Prostate gland (tissue), 2 donors: ENCODE results near the gene CEP72. TPM values are rescaled to one million over a fixed set of nuclear protein-coding genes. Genes with fewer than 3 reads are reported as not detected.

Experiments used
- DNase-seq: peaks from one replicate; pipeline ENCODE4 v3.0.0-alpha.2; 2019; ENCODE audit warnings: low spot score
- H3K27ac ChIP-seq, 2 donors: fragments of 200-600 bp; sonication (generic); 2 replicates each; pipeline ENCODE4 v1.5.1; 2017 to 2019
- H3K27me3 ChIP-seq: fragments of 200-600 bp; sonication (generic); replicated peaks from 2 replicates; pipeline ENCODE4 v1.5.1; 2019; ENCODE audit not compliant: insufficient read depth
- H3K36me3 ChIP-seq, 2 donors: fragments of 200-600 bp; sonication (generic); 1 replicate in 1 of 2; 2 replicates in 1 of 2; pipeline versions ENCODE4 v1.5.1 to v1.8.1; 2017 to 2019
- H3K4me1 ChIP-seq: fragments of 200-600 bp; sonication (generic); replicated peaks from 2 replicates; pipeline ENCODE4 v1.5.1; 2019
- H3K4me3 ChIP-seq, 2 donors: fragments of 200-600 bp; sonication (generic); 2 replicates each; pipeline ENCODE4 v1.5.1; 2017 to 2019
- H3K9me3 ChIP-seq: fragments of 200-600 bp; sonication (generic); 2 replicates; pipeline ENCODE4 v1.5.1; 2017
- CTCF ChIP-seq, 4 experiments: fragments of 200-600 bp in 2 of 4; fragments of 450-650 bp in 2 of 4; sonication (generic) in 2 of 4; IDR thresholded peaks; 1 replicate in 3 of 4; 2 replicates in 1 of 4; pipeline ENCODE4 v1.5.1; 2016 to 2019; ENCODE audit warnings: antibody characterized with exemption in 4 of 4, mild to moderate bottlenecking in 2 of 4, moderate library complexity in 2 of 4
- POLR2A ChIP-seq: fragments of 450-650 bp; IDR thresholded peaks from one replicate; pipeline ENCODE4 v1.6.1; 2016; ENCODE audit warnings: antibody characterized with exemption, mild to moderate bottlenecking
- POLR2AphosphoS5 ChIP-seq: sonication (generic); formaldehyde crosslinking; IDR thresholded peaks from one replicate; pipeline ENCODE4 v1.6.1; 2017; ENCODE audit warnings: antibody characterized with exemption
- WGBS: methylation state at CpG from one replicate; pipeline ENCODE4 v1.1.5; 2018; 5-methylcytosine and 5-hydroxymethylcytosine counted together
- intact Hi-C: fragments of 100-400 bp; cut with DNase I; formaldehyde crosslinking; loops from one replicate; pipeline ENCODE4 v1.14.2; 2022
- total RNA-seq, 2 donors: library from RNA; depleted of rRNA; stranded (reverse); fragments of >200 nt; gene quantifications; one replicate each; pipeline ENCODE4 v1.1.0, GENCODE V29; 2016

Gene CEP72
- total RNA-seq, 2 donors from 2014 or later: 6.4 to 12.8 TPM

- no peak overlapping the region for H3K4me3 ChIP-seq
- no peak overlapping the region for H3K27ac ChIP-seq
- H3K9me3 ChIP-seq: no peaks in the 10 kb centered on the region
- TF ChIP-seq CTCF (IDR thresholded peaks at IDR 0.05): no peak
- H3K27me3 ChIP-seq: peaks cover 7% of the 10 kb centered on the region
- 82% methylated on average over 22 of the region's 22 CpGs for WGBS
- intact Hi-C loops: loop anchor here (2.0 kb wide), 1 partner anchor 233 kb away; no protein-coding TSS in a partner anchor
- peaks cover 16% of the 10 kb centered on the region for H3K4me1 ChIP-seq
- H3K36me3 ChIP-seq: no peaks in the 10 kb centered on the region
- DNase-seq: no peak
Measured at GRCh38 chr5:669842-670395, 57.8 kb downstream of the CEP72 start.

- Histone ChIP-seq H3K9me3 (no peaks in the 10 kb centered on the region), H3K27ac (no peak overlapping the region), H3K36me3 (no peaks in the 10 kb centered on the region), H3K4me3 (no peak overlapping the region), H3K27me3 (peaks cover 7% of the 10 kb centered on the region), H3K4me1 (peaks cover 16% of the 10 kb centered on the region)
- WGBS: 64% methylated on average over 18 of the region's 33 CpGs
- no peak for DNase-seq
- TF ChIP-seq POLR2A (no peak), CTCF (IDR thresholded peaks at IDR 0.05) (no peak), POLR2AphosphoS5 (no peak)
- intact Hi-C loops: loop anchor here (2.0 kb wide), 1 partner anchor 232 kb away; no protein-coding TSS in a partner anchor
Measured at GRCh38 chr5:670396-671270, 58.5 kb downstream of the CEP72 start.

GRCh38 chr5:671459-672328 lies 59.6 kb downstream of the CEP72 start:
- TF ChIP-seq CTCF (IDR thresholded peaks at IDR 0.05) (peak; percentile 73 to 92 (median 84)), POLR2A (no peak), POLR2AphosphoS5 (peak; percentile 21)
- no peak overlapping the region for H3K27ac ChIP-seq
- DNase-seq: peak; percentile 51
- peaks cover 16% of the 10 kb centered on the region for H3K4me1 ChIP-seq
- H3K27me3 ChIP-seq: peaks cover 7% of the 10 kb centered on the region
- no peaks in the 10 kb centered on the region for H3K36me3 ChIP-seq
- intact Hi-C loops: loop anchor here (2.0 kb wide), 1 partner anchor 231 kb away; no protein-coding TSS in a partner anchor
- WGBS: 15% methylated on average over 17 of the region's 27 CpGs
- no peaks in the 10 kb centered on the region for H3K9me3 ChIP-seq
- no peak overlapping the region for H3K4me3 ChIP-seq

- TF ChIP-seq CTCF (IDR thresholded peaks at IDR 0.05) (no peak), POLR2A (no peak), POLR2AphosphoS5 (no peak)
- Histone ChIP-seq H3K27ac (no peak overlapping the region), H3K27me3 (peaks cover 7% of the 10 kb centered on the region), H3K4me1 (peaks cover 16% of the 10 kb centered on the region), H3K9me3 (no peaks in the 10 kb centered on the region), H3K4me3 (no peak overlapping the region), H3K36me3 (no peaks in the 10 kb centered on the region)
- intact Hi-C loops: no loop called here
- DNase-seq: no peak
- 6% methylated on average over 27 of the region's 27 CpGs for WGBS
Measured at GRCh38 chr5:672329-673160, 60.4 kb downstream of the CEP72 start.
